Chondrocyte (in vitro differentiated cells): ENCODE measurements around the gene MSL3. TPM values are rescaled to one million over a fixed set of nuclear protein-coding genes. Genes with fewer than 3 reads are reported as not detected.

Experiments
- DNase-seq: peaks from one replicate; pipeline ENCODE4 v3.0.0; 2021; ENCODE audit warnings: mixed read lengths, low spot score
- H3K27ac Mint-ChIP-seq: one replicate; pipeline ENCODE4 v1.8.0; 2021; ENCODE audit warnings: mild to moderate bottlenecking, moderate library complexity, mixed read lengths; ENCODE audit not compliant: unreplicated experiment
- H3K27me3 Mint-ChIP-seq: 2 replicates; pipeline ENCODE4 v1.8.0; 2021; ENCODE audit warnings: low read depth, mixed read lengths
- H3K36me3 Mint-ChIP-seq: 2 replicates; pipeline ENCODE4 v1.8.0; 2021; ENCODE audit warnings: low read depth, mixed read lengths
- H3K4me1 Mint-ChIP-seq: 2 replicates; pipeline ENCODE4 v1.8.0; 2021; ENCODE audit warnings: low read depth, mild to moderate bottlenecking, mixed read lengths
- H3K4me3 Mint-ChIP-seq: one replicate; pipeline ENCODE4 v1.8.0; 2021; ENCODE audit warnings: mild to moderate bottlenecking, moderate library complexity, mixed read lengths; ENCODE audit not compliant: unreplicated experiment
- H3K9me3 Mint-ChIP-seq: 2 replicates; pipeline ENCODE4 v1.8.0; 2021; ENCODE audit warnings: low read depth, mixed read lengths
- total RNA-seq: library from RNA; stranded (reverse); gene quantifications from 3 replicates; pipeline ENCODE4 v1.2.1, GENCODE V29; 2021
- TF ChIP-seq, protein P1 (sequence below): fragments of 200-600 bp; sonication (generic); IDR thresholded peaks from 2 replicates; pipeline ENCODE4 v1.5.0; 2021; ENCODE audit warnings: antibody characterized with exemption, mild to moderate bottlenecking, moderate library complexity

The MSL3 gene
- total RNA-seq, 1 donor from 2014 or later: 25.2 TPM

DNA sequence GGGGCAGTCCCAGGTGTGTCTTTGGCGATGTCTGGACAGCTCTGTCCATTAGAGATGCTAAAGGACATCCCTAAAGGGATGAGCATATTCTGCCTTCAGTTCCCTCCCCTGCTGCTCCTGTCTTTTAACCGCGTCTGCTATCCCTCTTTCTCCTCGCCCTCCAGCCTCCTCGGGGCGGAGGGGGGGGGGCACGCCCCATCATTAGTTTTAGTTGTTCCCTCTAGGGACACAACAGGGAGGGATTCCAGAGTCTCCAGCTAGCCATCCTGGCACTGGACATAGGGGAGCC lies 1.1 kb downstream of the MSL3 start:
- H3K36me3 Mint-ChIP-seq: peaks cover 7% of the 10 kb centered on the region
- peaks cover 11% of the 10 kb centered on the region for H3K9me3 Mint-ChIP-seq
- H3K4me3 Mint-ChIP-seq: peak overlapping the region; percentile 81
- peaks cover 14% of the 10 kb centered on the region for H3K4me1 Mint-ChIP-seq
- TF ChIP-seq, protein P1, sequence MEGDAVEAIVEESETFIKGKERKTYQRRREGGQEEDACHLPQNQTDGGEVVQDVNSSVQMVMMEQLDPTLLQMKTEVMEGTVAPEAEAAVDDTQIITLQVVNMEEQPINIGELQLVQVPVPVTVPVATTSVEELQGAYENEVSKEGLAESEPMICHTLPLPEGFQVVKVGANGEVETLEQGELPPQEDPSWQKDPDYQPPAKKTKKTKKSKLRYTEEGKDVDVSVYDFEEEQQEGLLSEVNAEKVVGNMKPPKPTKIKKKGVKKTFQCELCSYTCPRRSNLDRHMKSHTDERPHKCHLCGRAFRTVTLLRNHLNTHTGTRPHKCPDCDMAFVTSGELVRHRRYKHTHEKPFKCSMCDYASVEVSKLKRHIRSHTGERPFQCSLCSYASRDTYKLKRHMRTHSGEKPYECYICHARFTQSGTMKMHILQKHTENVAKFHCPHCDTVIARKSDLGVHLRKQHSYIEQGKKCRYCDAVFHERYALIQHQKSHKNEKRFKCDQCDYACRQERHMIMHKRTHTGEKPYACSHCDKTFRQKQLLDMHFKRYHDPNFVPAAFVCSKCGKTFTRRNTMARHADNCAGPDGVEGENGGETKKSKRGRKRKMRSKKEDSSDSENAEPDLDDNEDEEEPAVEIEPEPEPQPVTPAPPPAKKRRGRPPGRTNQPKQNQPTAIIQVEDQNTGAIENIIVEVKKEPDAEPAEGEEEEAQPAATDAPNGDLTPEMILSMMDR: no peak
- no peak for DNase-seq
- H3K27me3 Mint-ChIP-seq: no peaks in the 10 kb centered on the region
- peak overlapping the region; percentile 92 for H3K27ac Mint-ChIP-seq

DNA sequence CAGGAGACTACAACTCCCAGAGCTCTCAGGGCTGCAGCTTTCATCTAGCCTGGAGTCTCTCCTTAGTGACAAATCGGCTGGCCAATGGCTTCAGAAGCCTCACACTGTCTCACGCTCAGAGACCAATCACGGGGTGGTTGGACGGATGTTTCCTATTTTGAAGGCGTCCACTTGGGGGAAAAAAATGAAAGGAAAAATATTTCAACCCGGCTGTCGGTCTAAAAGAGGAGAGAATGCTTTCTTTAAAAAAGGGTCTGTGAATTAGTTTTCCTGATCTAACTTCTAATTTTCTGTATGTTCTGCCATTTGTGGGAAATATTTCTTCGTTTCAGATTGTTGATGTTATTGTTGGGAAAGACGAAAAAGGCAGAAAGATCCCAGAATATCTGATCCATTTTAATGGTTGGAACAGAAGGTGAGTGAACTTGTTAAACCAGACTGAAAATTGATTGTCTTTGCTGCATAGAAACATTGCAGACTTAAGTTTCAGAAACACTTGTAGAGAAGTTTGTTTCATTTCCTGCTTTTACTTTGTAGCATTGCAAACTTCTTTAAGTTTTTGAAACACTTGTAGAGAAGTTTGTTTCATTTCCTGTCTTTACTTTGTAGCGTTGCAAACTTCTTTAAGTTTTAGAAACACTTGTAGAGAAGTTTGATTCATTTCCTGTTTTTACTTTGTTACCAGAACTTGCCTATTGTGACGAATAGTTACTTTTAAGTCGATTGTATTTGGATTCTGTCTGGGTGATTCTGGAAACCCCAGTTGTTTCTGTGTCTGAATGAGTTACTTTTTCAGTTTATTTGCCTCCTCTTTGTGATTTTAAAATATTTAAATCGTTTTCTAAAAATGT lies 1.6 kb downstream of the MSL3 start:
- no peaks in the 10 kb centered on the region for H3K27me3 Mint-ChIP-seq

DNA sequence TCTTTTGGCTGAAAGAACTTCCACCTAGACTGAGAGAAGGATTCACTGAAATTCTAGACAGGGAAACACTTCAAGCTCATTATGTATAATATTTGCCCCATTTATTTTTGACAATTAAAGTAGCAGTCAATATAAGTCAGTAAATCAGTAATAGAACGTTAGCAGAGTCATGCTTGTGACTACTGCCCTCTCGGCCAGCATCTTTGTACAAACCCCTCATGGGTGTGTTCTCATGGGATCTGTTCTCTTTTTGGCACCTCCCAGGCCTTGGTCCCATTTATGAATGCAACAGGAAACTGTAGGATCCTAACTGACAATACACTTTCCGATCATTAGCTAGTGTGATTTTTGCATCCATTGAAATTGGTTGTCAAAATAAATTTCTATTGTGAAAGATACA lies 2.9 kb downstream of the MSL3 start:
- Mint-ChIP-seq H3K4me3 (no peak overlapping the region), H3K4me1 (peaks cover 14% of the 10 kb centered on the region), H3K36me3 (peaks cover 15% of the 10 kb centered on the region), H3K27me3 (no peaks in the 10 kb centered on the region), H3K27ac (no peak overlapping the region), H3K9me3 (peaks cover 3% of the 10 kb centered on the region)
- DNase-seq: no peak
- TF ChIP-seq, protein P1: no peak

More for the DNA sequence above, 1.6 kb downstream of the MSL3 start:
- peaks cover 8% of the 10 kb centered on the region for H3K9me3 Mint-ChIP-seq
- TF ChIP-seq, protein P1: no peak
- H3K4me3 Mint-ChIP-seq: peak overlapping the region; percentile 81
- H3K27ac Mint-ChIP-seq: peak overlapping the region; percentile 92
- peaks cover 14% of the 10 kb centered on the region for H3K4me1 Mint-ChIP-seq
- no peak for DNase-seq
- peaks cover 9% of the 10 kb centered on the region for H3K36me3 Mint-ChIP-seq

DNA sequence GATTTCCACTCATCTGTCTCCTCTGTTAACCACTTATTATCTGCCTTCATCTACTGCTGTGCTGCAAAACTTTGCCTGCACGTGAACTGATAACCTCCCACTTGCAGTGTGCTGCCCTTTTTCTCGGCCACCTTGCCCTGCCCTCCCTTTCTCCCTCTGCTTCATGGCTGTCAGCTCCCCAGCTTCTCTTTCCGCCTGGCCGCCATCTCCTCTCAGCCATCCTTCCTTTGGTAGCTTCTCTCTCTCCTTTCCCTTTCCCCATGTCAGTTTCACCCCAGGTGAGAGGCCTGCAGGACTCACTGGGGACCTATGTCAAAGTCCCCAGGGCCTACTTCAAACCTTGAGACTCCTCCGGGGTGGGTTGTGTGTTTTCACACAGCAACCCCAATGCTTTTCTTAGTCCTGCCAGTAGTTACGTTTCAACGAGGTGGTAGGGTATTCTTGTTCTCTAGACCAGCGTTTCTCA lies 6.6 kb downstream of the MSL3 start:
- H3K9me3 Mint-ChIP-seq: peaks cover 3% of the 10 kb centered on the region
- TF ChIP-seq, protein P1: no peak
- peaks cover 15% of the 10 kb centered on the region for H3K36me3 Mint-ChIP-seq
- DNase-seq: no peak
- H3K4me1 Mint-ChIP-seq: peaks cover 10% of the 10 kb centered on the region
- no peak overlapping the region for H3K4me3 Mint-ChIP-seq
- H3K27ac Mint-ChIP-seq: no peak overlapping the region
- no peaks in the 10 kb centered on the region for H3K27me3 Mint-ChIP-seq

DNA sequence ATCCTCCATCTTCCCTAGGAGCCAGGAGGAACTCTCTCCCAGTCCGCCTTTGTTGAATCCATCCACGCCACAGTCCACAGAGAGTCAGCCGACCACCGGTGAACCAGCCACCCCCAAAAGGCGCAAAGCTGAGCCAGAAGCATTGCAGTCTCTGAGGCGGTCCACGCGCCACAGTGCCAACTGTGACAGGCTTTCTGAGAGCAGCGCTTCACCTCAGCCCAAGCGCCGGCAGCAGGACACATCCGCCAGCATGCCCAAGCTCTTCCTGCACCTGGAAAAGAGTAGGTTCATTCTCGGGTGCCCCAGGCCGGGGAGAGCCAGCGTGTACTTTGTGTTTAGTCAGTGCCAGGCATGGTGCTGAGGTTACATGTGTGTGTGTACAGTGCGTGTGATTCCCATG lies 7.4 kb downstream of the MSL3 start:
- DNase-seq: no peak
- Mint-ChIP-seq H3K36me3 (peaks cover 15% of the 10 kb centered on the region), H3K9me3 (peaks cover 3% of the 10 kb centered on the region), H3K4me1 (peaks cover 6% of the 10 kb centered on the region), H3K4me3 (no peak overlapping the region), H3K27ac (no peak overlapping the region), H3K27me3 (no peaks in the 10 kb centered on the region)
- TF ChIP-seq, protein P1: no peak
